ENCODE results near the gene SIK2. TPM values are rescaled to one million over a fixed set of nuclear protein-coding genes. Genes with fewer than 3 reads are reported as not detected.
A peak's percentile ranks its signal among the peaks of the same experiment; 100 is the strongest.

Gene SIK2
- total and polyA plus RNA-seq, 11 donors: 4.1 to 45.8 (median 27.5) TPM

- no peaks in the 10 kb centered on the region for H3K9me3 ChIP-seq
- peaks cover 0 to 7% (median 0%) of the 10 kb centered on the region in 9 donors for H3K36me3 ChIP-seq
- 46 to 64% (median 59%) methylated on average over 5 of the region's 5 CpGs for WGBS, 4 donors
- H3K27me3 ChIP-seq: no peaks in the 10 kb centered on the region
- TF ChIP-seq POLR2A (IDR thresholded peaks at IDR 0.05) (no peak), CTCF (IDR thresholded peaks at IDR 0.05) (no peak)
- H3K27ac ChIP-seq: peak overlapping the region in 11 of 12 donors; percentile 0 to 71 (median 47)
- ATAC-seq (peak in 2 of 4 donors; percentile 35 to 46), DNase-seq (no peak)
- no peak overlapping the region for H3K4me3 ChIP-seq
- intact Hi-C loops (cut with DNase I): loop anchor here in 2 of 10 donors (5.0 kb wide), 3 partner anchors 37 to 62 kb away; no protein-coding TSS in a partner anchor
- H3K4me1 ChIP-seq: peaks cover 4 to 68% (median 41%) of the 10 kb centered on the region in 12 donors
These were observed 32.9 kb downstream of the SIK2 start for GRCh38 chr11:111634981-111635705.

GRCh38 chr11:111635706-111636045 lies 33.4 kb downstream of the SIK2 start:
- no peak for TF ChIP-seq POLR2A (IDR thresholded peaks at IDR 0.05)
- no peak for TF ChIP-seq CTCF (IDR thresholded peaks at IDR 0.05)
- Histone ChIP-seq H3K27ac (peak overlapping the region in 11 of 12 donors; percentile 0 to 71 (median 47)), H3K27me3 (no peaks in the 10 kb centered on the region), H3K36me3 (peaks cover 0 to 7% (median 0%) of the 10 kb centered on the region in 9 donors), H3K4me1 (peaks cover 4 to 71% (median 41%) of the 10 kb centered on the region in 12 donors), H3K4me3 (no peak overlapping the region), H3K9me3 (no peaks in the 10 kb centered on the region)
- 17 to 29% (median 26%) methylated on average over 1 of the region's 1 CpG for WGBS, 4 donors
- ATAC-seq (peak; percentile 80 to 95 (median 92)), DNase-seq (peak in 4 of 5 donors; percentile 40 to 63 (median 49))
- intact Hi-C loops (cut with DNase I): no loop called here

GRCh38 chr11:111637885-111638284 lies 35.6 kb downstream of the SIK2 start:
- Histone ChIP-seq H3K9me3 (no peaks in the 10 kb centered on the region), H3K4me1 (peaks cover 4 to 70% (median 28%) of the 10 kb centered on the region in 12 donors), H3K4me3 (no peak overlapping the region), H3K36me3 (peaks cover 0 to 9% (median 4%) of the 10 kb centered on the region in 9 donors), H3K27ac (no peak overlapping the region), H3K27me3 (no peaks in the 10 kb centered on the region)
- WGBS, 4 donors: 97 to 99% (median 98%) methylated on average over 4 of the region's 4 CpGs
- TF ChIP-seq CTCF (IDR thresholded peaks at IDR 0.05) (no peak), POLR2A (IDR thresholded peaks at IDR 0.05) (no peak)
- intact Hi-C loops (cut with DNase I): no loop called here
- DNase-seq: no peak
- no peak for ATAC-seq

- Histone ChIP-seq H3K9me3 (no peaks in the 10 kb centered on the region), H3K36me3 (peaks cover 0 to 9% (median 4%) of the 10 kb centered on the region in 9 donors), H3K27me3 (no peaks in the 10 kb centered on the region), H3K4me1 (peaks cover 4 to 55% (median 19%) of the 10 kb centered on the region in 12 donors), H3K27ac (no peak overlapping the region), H3K4me3 (no peak overlapping the region)
- TF ChIP-seq POLR2A (IDR thresholded peaks at IDR 0.05) (no peak), CTCF (IDR thresholded peaks at IDR 0.05) (no peak)
- DNase-seq (no peak), ATAC-seq (no peak)
- whole genome bisulfite sequencing, 4 donors: 94 to 97% (median 97%) methylated on average over 1 of the region's 1 CpG
- intact Hi-C loops (cut with DNase I): no loop called here
These were observed 37.1 kb downstream of the SIK2 start for GRCh38 chr11:111639226-111639925.
